K562 (cell line): ENCODE measurements around the gene OTOP1. TPM values are rescaled to one million over a fixed set of nuclear protein-coding genes. Genes with fewer than 3 reads are reported as not detected.

ENCODE experiments used
- DMBX1 ChIP-seq: fragments of 250-450 bp; sonication (Bioruptor Pico); IDR thresholded peaks from 2 replicates; pipeline ENCODE4 v1.8.0; 2022; ENCODE audit warnings: inconsistent platforms, mild to moderate bottlenecking, moderate library complexity, borderline replicate concordance
- ELF2 ChIP-seq: fragments of 250-450 bp; sonication (Bioruptor Pico); IDR thresholded peaks from 2 replicates; pipeline ENCODE4 v1.5.0; 2021; ENCODE audit warnings: mild to moderate bottlenecking
- GMEB1 ChIP-seq: fragments of 250-450 bp; sonication (Bioruptor Pico); IDR thresholded peaks from 2 replicates; pipeline ENCODE4 v1.4.0; 2020; ENCODE audit warnings: mild to moderate bottlenecking
- HMG20A ChIP-seq: fragments of 450-650 bp; formaldehyde crosslinking; conservative IDR thresholded peaks from 2 replicates; pipeline ENCODE4 v1.4.0; 2020; ENCODE audit warnings: mild to moderate bottlenecking, mixed read lengths
- ID3 ChIP-seq, 2 experiments: fragments of 250-450 bp in 1 of 2; fragments of 450-650 bp in 1 of 2; sonication (Bioruptor Pico) in 1 of 2; IDR thresholded peaks; 2 replicates each; pipeline versions ENCODE4 v1.6.1 to v1.8.0; 2016 to 2021; ENCODE audit warnings: mild to moderate bottlenecking in 2 of 2, moderate library complexity in 2 of 2, missing compliant biosample characterization in 1 of 2, missing genetic modification characterization in 1 of 2
- LARP7 ChIP-seq: fragments of 450-650 bp; IDR thresholded peaks from 2 replicates; pipeline ENCODE4 v1.6.1; 2016
- MAZ ChIP-seq, 2 experiments: fragments of 450-650 bp in 1 of 2; sonication (generic) in 1 of 2; formaldehyde crosslinking; IDR thresholded peaks in 1 of 2; conservative IDR thresholded peaks in 1 of 2; 2 replicates each; pipeline versions ENCODE4 v1.4.0 to v1.5.0; 2020; ENCODE audit warnings: mild to moderate bottlenecking in 1 of 2, missing genetic modification reagents in 1 of 2
- RBM25 ChIP-seq: fragments of 200-400 bp; formaldehyde crosslinking; IDR thresholded peaks from 2 replicates; pipeline ENCODE4 v1.6.1; 2018; ENCODE audit warnings: low read length, low read depth, moderate library complexity; ENCODE audit not compliant: severe bottlenecking
- RFX7 ChIP-seq: fragments of 250-450 bp; sonication (Bioruptor Pico); IDR thresholded peaks from 2 replicates; pipeline ENCODE4 v1.5.1; 2021; ENCODE audit warnings: mild to moderate bottlenecking
- SIRT6 ChIP-seq: IDR thresholded peaks from one replicate; pipeline ENCODE4 v1.6.1; 2012; ENCODE audit warnings: low read depth, mild to moderate bottlenecking, control low read depth, inconsistent platforms, low read length, moderate library complexity
- SMAD4 ChIP-seq: fragments of 250-450 bp; sonication (Bioruptor Pico); conservative IDR thresholded peaks from 2 replicates; pipeline ENCODE4 v1.8.0; 2021; ENCODE audit warnings: inconsistent platforms, mild to moderate bottlenecking, moderate library complexity
- SNAPC5 ChIP-seq: fragments of 250-450 bp; sonication (Bioruptor Pico); IDR thresholded peaks from 2 replicates; pipeline ENCODE4 v1.8.0; 2021; ENCODE audit warnings: moderate library complexity, mild to moderate bottlenecking, inconsistent platforms
- SRF ChIP-seq, 2 experiments: fragments of 250-450, 450-650 bp in 1 of 2; sonication (Bioruptor Pico) in 1 of 2; sonication (generic) in 1 of 2; formaldehyde crosslinking; IDR thresholded peaks; 2 replicates each; pipeline versions ENCODE4 v1.5.0 to v1.5.1; 2020 to 2022; ENCODE audit warnings: mild to moderate bottlenecking in 1 of 2, missing genetic modification reagents in 1 of 2
- TAF15 ChIP-seq: fragments of 200-400 bp; formaldehyde crosslinking; IDR thresholded peaks from 2 replicates; pipeline ENCODE4 v1.6.1; 2017; ENCODE audit warnings: mild to moderate bottlenecking, low read depth, low read length, moderate library complexity
- THAP12 ChIP-seq: fragments of 250-450 bp; sonication (Bioruptor Pico); IDR thresholded peaks from 2 replicates; pipeline ENCODE4 v1.9.0; 2021; ENCODE audit warnings: mild to moderate bottlenecking, inconsistent platforms
- ZMIZ1 ChIP-seq, 2 experiments: fragments of 150-350 bp in 1 of 2; IDR thresholded peaks; 2 replicates each; pipeline ENCODE4 v1.6.1; 2012 to 2016; ENCODE audit warnings: low read depth in 2 of 2, low read length in 2 of 2, mild to moderate bottlenecking in 1 of 2, moderate library complexity in 1 of 2
- ZNF583 ChIP-seq: fragments of 250-450 bp; sonication (Bioruptor Pico); IDR thresholded peaks from 2 replicates; pipeline ENCODE4 v1.4.0; 2020
- ZZZ3 ChIP-seq: fragments of 450-650 bp; IDR thresholded peaks from 2 replicates; pipeline ENCODE4 v1.6.1; 2016; ENCODE audit warnings: antibody characterized with exemption, mild to moderate bottlenecking, moderate library complexity
- polyA plus RNA-seq, 8 experiments: library from polyadenylated mRNA; depleted of rRNA in 4 of 8; stranded (reverse) in 5 of 8; unstranded in 3 of 8; fragments of >200 nt; fragmentation: Nextera tagmentation in 2 of 8; fragmentation: Illumina TruSeq in 1 of 8; extraction: Ambion mirVana in 2 of 8; extraction: Trizol in 1 of 8; gene quantifications; 2 replicates each; pipeline versions ENCODE4 v1.2.1 to v1.2.3, GENCODE V29; 2011 to 2014; ENCODE audit warnings: inconsistent platforms in 1 of 8, missing spikeins in 1 of 8
- total RNA-seq, 7 experiments: library from RNA; depleted of rRNA in 6 of 7; stranded (reverse); fragments of >200 nt in 6 of 7; fragmentation: Illumina TruSeq in 2 of 7; extraction: Trizol in 2 of 7; gene quantifications; 2 replicates each; pipeline versions ENCODE4 v1.2.1 to v1.2.3, GENCODE V29; 2011 to 2021; ENCODE audit warnings: low replicate concordance in 1 of 7

The OTOP1 gene
- total and polyA plus RNA-seq, 9 of the 15 experiments (the other 6 are each of a cell fraction or from before 2014, with no cell fraction given): not detected

- TF ChIP-seq SMAD4 (CRISPR knock-in tag): peak; percentile 62; the same call in 1 of the 2 replicates
- TF ChIP-seq TAF15: no peak
- no peak for TF ChIP-seq RBM25
- TF ChIP-seq ZNF583 (CRISPR knock-in tag): no peak
- TF ChIP-seq RFX7 (CRISPR knock-in tag): no peak
- TF ChIP-seq SNAPC5 (CRISPR knock-in tag): no peak
- no peak for TF ChIP-seq SRF (CRISPR knock-in tag; IDR thresholded peaks at IDR 0.05)
- no peak for TF ChIP-seq HMG20A (CRISPR knock-in tag)
- TF ChIP-seq SIRT6: no peak
- no peak; the same call in 1 of the 2 replicates for TF ChIP-seq THAP12 (CRISPR knock-in tag)
- peak; percentile 88 for TF ChIP-seq ELF2
- TF ChIP-seq GMEB1 (CRISPR knock-in tag): peak; percentile 37
- TF ChIP-seq DMBX1 (CRISPR knock-in tag): no peak
- TF ChIP-seq MAZ (CRISPR knock-in tag; conservative IDR thresholded peaks at IDR 0.05 in 1 of 2, IDR thresholded peaks at IDR 0.05 in 1 of 2): peak; percentile 40 to 56; a peak in 2 of 4 replicates
- no peak for TF ChIP-seq ID3 (CRISPR knock-in tag; IDR thresholded peaks at IDR 0.05)
- TF ChIP-seq ID3 (tag; IDR thresholded peaks at IDR 0.05): no peak
- TF ChIP-seq ZMIZ1 (IDR thresholded peaks at IDR 0.05; ENCODE audit: low read depth in 2 of 2, low read length in 2 of 2): peak in 1 of 2 experiments; percentile 41; a peak in 1 of 4 replicates
- 0 out of 2 replicates have a peak, but pooled peaks have one; percentile 68 for TF ChIP-seq ZZZ3
- no peak for TF ChIP-seq LARP7
These were observed 21.5 kb upstream of the OTOP1 start, which contains the start of gene TMEM128 (continued) for GRCh38 chr4:4248029-4248884.
